Astrocyte (in vitro differentiated cells and primary cell): ENCODE measurements around the gene WDR89.

Source experiments
- EZH2 ChIP-seq: IDR thresholded peaks from 2 replicates; pipeline ENCODE4 v1.6.1; 2012; ENCODE audit warnings: mild to moderate bottlenecking, low read length, inconsistent platforms; ENCODE audit not compliant: insufficient read depth
- TF ChIP-seq, protein P1 (sequence below): IDR thresholded peaks from 2 replicates; pipeline ENCODE4 v1.5.1; 2011; ENCODE audit warnings: low read depth, mild to moderate bottlenecking, inconsistent platforms, low read length, moderate library complexity; ENCODE audit not compliant: insufficient read depth

GRCh38 chr14:63551332-63551731 is 90.3 kb downstream of the WDR89 start:
- TF ChIP-seq EZH2 = no peak
- TF ChIP-seq, protein P1, sequence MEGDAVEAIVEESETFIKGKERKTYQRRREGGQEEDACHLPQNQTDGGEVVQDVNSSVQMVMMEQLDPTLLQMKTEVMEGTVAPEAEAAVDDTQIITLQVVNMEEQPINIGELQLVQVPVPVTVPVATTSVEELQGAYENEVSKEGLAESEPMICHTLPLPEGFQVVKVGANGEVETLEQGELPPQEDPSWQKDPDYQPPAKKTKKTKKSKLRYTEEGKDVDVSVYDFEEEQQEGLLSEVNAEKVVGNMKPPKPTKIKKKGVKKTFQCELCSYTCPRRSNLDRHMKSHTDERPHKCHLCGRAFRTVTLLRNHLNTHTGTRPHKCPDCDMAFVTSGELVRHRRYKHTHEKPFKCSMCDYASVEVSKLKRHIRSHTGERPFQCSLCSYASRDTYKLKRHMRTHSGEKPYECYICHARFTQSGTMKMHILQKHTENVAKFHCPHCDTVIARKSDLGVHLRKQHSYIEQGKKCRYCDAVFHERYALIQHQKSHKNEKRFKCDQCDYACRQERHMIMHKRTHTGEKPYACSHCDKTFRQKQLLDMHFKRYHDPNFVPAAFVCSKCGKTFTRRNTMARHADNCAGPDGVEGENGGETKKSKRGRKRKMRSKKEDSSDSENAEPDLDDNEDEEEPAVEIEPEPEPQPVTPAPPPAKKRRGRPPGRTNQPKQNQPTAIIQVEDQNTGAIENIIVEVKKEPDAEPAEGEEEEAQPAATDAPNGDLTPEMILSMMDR = no peak
